HFFc6 (cell line): Measurements from ENCODE around the gene CD44. TPM values are rescaled to one million over a fixed set of nuclear protein-coding genes. Genes with fewer than 3 reads are reported as not detected.

Experiments used
- DNase-seq: peaks from one replicate; pipeline ENCODE4 v3.0.0-alpha.2; 2018
- H3K27ac Mint-ChIP-seq: 2 replicates; pipeline ENCODE4 v1.8.0; 2020; ENCODE audit warnings: mild to moderate bottlenecking, mixed read lengths
- H3K27me3 Mint-ChIP-seq: 2 replicates; pipeline ENCODE4 v1.8.0; 2021; ENCODE audit warnings: mild to moderate bottlenecking, moderate library complexity, mixed read lengths; ENCODE audit not compliant: insufficient read depth
- H3K36me3 Mint-ChIP-seq: 2 replicates; pipeline ENCODE4 v1.8.0; 2021; ENCODE audit warnings: low read depth, mixed read lengths
- H3K4me1 Mint-ChIP-seq: 2 replicates; pipeline ENCODE4 v1.8.0; 2020; ENCODE audit warnings: low read depth, mixed read lengths
- H3K4me3 Mint-ChIP-seq: 2 replicates; pipeline ENCODE4 v1.8.0; 2020; ENCODE audit warnings: mild to moderate bottlenecking, moderate library complexity, mixed read lengths
- H3K9me3 Mint-ChIP-seq: 2 replicates; pipeline ENCODE4 v1.8.0; 2020; ENCODE audit warnings: mild to moderate bottlenecking, mixed read lengths
- CTCF ChIP-seq: fragments of 200-600 bp; sonication (generic); IDR thresholded peaks from 2 replicates; pipeline ENCODE4 v1.5.0; 2021; ENCODE audit warnings: antibody characterized with exemption, mild to moderate bottlenecking
- total RNA-seq, 6 experiments: library from RNA; stranded (reverse); fragmentation: NEBNext Ultra II Directional; extraction: Animal tissue kit (Norgen Biotek cat#: 25700); gene quantifications; 2 replicates in 1 of 6; 3 replicates in 5 of 6; pipeline ENCODE4 v1.2.3, GENCODE V29; 2021

CD44 gene
- total RNA-seq, 6 experiments from 2014 or later: 1,912 to 2,221 (median 2,175) TPM

- no peak for TF ChIP-seq CTCF
These were observed 36.7 kb upstream of the CD44 start for GRCh38 chr11:35102267-35102666.

GRCh38 chr11:35103366-35104208 lies 35.4 kb upstream of the CD44 start:
- Mint-ChIP-seq H3K27ac (no peak overlapping the region), H3K36me3 (no peaks in the 10 kb centered on the region), H3K9me3 (no peaks in the 10 kb centered on the region), H3K27me3 (no peaks in the 10 kb centered on the region; the same call in 1 of the 2 replicates), H3K4me3 (no peak overlapping the region), H3K4me1 (peaks cover 46% of the 10 kb centered on the region)
- no peak for DNase-seq
- TF ChIP-seq CTCF: no peak

More at GRCh38 chr11:35102267-35102666, 36.7 kb upstream of the CD44 start:
- Mint-ChIP-seq H3K27ac (no peak overlapping the region), H3K9me3 (no peaks in the 10 kb centered on the region), H3K27me3 (no peaks in the 10 kb centered on the region; the same call in 1 of the 2 replicates), H3K4me3 (no peak overlapping the region), H3K36me3 (no peaks in the 10 kb centered on the region), H3K4me1 (peaks cover 59% of the 10 kb centered on the region)
- no peak for DNase-seq

- H3K27ac Mint-ChIP-seq: no peak overlapping the region
- peaks cover 41% of the 10 kb centered on the region for H3K4me1 Mint-ChIP-seq
- no peaks in the 10 kb centered on the region; the same call in 1 of the 2 replicates for H3K27me3 Mint-ChIP-seq
- no peak for TF ChIP-seq CTCF
- no peak overlapping the region for H3K4me3 Mint-ChIP-seq
- DNase-seq: no peak
- no peaks in the 10 kb centered on the region for H3K9me3 Mint-ChIP-seq
- no peaks in the 10 kb centered on the region for H3K36me3 Mint-ChIP-seq
These were observed 34.3 kb upstream of the CD44 start for GRCh38 chr11:35104655-35105054.

GRCh38 chr11:35105319-35106079 lies 33.5 kb upstream of the CD44 start:
- Mint-ChIP-seq H3K27me3 (no peaks in the 10 kb centered on the region; the same call in 1 of the 2 replicates), H3K27ac (no peak overlapping the region), H3K9me3 (no peaks in the 10 kb centered on the region), H3K4me3 (no peak overlapping the region), H3K36me3 (no peaks in the 10 kb centered on the region), H3K4me1 (peaks cover 39% of the 10 kb centered on the region)
- no peak for TF ChIP-seq CTCF
- DNase-seq: no peak

GRCh38 chr11:35106595-35106994 lies 32.4 kb upstream of the CD44 start:
- TF ChIP-seq CTCF: no peak
- Mint-ChIP-seq H3K27ac (no peak overlapping the region), H3K4me1 (peaks cover 39% of the 10 kb centered on the region), H3K9me3 (no peaks in the 10 kb centered on the region), H3K4me3 (no peak overlapping the region), H3K36me3 (no peaks in the 10 kb centered on the region), H3K27me3 (no peaks in the 10 kb centered on the region; the same call in 1 of the 2 replicates)
- DNase-seq: no peak
